GM06990 (cell line): ENCODE results near the gene NT5DC3.

Experiments
- DNase-seq: peaks from one replicate; pipeline ENCODE4 v3.0.0-alpha.2; 2011; ENCODE audit not compliant: insufficient read length; ENCODE audit errors: extremely low read depth
- H3K27me3 ChIP-seq: replicated peaks from 2 replicates; pipeline ENCODE4 v1.6.0; 2011; ENCODE audit warnings: low read length; ENCODE audit not compliant: control insufficient read depth, insufficient read depth
- H3K36me3 ChIP-seq: 2 replicates; pipeline ENCODE4 v1.5.1; 2011; ENCODE audit warnings: low read length; ENCODE audit not compliant: control insufficient read depth, insufficient read depth
- H3K4me3 ChIP-seq: replicated peaks from 2 replicates; pipeline ENCODE4 v1.5.1; 2011; ENCODE audit warnings: low read depth, mild to moderate bottlenecking, control low read depth, low read length
- TF ChIP-seq, protein P1 (sequence below): IDR thresholded peaks from 2 replicates; pipeline ENCODE4 v1.5.1; 2011; ENCODE audit warnings: low read length, control low read depth, mild to moderate bottlenecking, inconsistent platforms; ENCODE audit not compliant: insufficient read depth, poor library complexity, severe bottlenecking

The NT5DC3 gene

GRCh38 chr12:103820881-103821489, 20.0 kb downstream of the NT5DC3 start:
- DNase-seq, result no peak
- H3K4me3 ChIP-seq, result no peak overlapping the region
- no peaks in the 10 kb centered on the region for H3K36me3 ChIP-seq
- H3K27me3 ChIP-seq, result no peaks in the 10 kb centered on the region
- TF ChIP-seq, protein P1, sequence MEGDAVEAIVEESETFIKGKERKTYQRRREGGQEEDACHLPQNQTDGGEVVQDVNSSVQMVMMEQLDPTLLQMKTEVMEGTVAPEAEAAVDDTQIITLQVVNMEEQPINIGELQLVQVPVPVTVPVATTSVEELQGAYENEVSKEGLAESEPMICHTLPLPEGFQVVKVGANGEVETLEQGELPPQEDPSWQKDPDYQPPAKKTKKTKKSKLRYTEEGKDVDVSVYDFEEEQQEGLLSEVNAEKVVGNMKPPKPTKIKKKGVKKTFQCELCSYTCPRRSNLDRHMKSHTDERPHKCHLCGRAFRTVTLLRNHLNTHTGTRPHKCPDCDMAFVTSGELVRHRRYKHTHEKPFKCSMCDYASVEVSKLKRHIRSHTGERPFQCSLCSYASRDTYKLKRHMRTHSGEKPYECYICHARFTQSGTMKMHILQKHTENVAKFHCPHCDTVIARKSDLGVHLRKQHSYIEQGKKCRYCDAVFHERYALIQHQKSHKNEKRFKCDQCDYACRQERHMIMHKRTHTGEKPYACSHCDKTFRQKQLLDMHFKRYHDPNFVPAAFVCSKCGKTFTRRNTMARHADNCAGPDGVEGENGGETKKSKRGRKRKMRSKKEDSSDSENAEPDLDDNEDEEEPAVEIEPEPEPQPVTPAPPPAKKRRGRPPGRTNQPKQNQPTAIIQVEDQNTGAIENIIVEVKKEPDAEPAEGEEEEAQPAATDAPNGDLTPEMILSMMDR, result no peak

DNA sequence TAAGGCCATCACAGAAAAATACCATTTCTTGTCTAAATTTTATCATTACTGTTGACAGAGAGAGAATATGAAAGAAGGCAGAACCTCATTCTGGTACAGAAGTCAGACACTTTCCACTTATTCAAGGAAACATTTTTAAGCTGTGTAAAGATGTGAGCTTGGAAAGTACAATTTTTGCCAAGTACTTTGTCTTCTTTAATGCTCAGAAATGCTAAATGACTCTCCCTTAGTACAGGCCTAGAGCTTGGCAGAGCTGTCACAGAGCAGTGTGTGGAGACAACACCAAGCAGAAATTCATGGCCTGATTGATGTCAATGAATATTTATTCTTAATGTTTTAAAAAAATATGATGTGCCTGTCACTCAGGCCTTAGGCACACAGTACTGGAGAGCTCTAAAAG, 20.7 kb downstream of the NT5DC3 start:
- H3K27me3 ChIP-seq, result no peaks in the 10 kb centered on the region
- H3K4me3 ChIP-seq, result no peak overlapping the region
- TF ChIP-seq, protein P1, result no peak
- H3K36me3 ChIP-seq, result no peaks in the 10 kb centered on the region
- DNase-seq, result no peak

DNA sequence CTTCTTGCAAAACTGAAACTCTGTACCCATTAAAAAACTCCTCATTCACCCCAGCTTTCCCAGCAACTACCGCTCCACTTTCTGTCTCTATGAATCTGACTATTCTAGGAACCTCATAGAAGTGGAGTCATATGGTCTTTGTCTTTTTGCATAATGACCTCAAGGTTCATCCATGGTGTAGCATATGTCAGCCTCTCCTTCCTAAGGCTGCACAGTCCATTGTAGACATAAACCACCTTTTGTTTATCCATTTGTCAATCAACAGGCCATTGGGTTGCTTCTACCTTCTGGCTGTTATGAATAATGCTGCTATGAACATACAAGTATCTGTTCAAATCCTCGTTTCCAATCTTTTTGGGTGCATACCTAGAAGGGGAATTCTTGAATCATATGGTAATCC, 21.1 kb downstream of the NT5DC3 start:
- Histone ChIP-seq H3K36me3 (no peaks in the 10 kb centered on the region), H3K27me3 (no peaks in the 10 kb centered on the region), H3K4me3 (no peak overlapping the region)
- no peak for DNase-seq
- TF ChIP-seq, protein P1, result no peak

GRCh38 chr12:103819312-103819711, 21.7 kb downstream of the NT5DC3 start:
- no peaks in the 10 kb centered on the region for H3K36me3 ChIP-seq

GRCh38 chr12:103817791-103818190, 23.2 kb downstream of the NT5DC3 start:
- TF ChIP-seq, protein P1, result no peak

More at GRCh38 chr12:103819312-103819711, 21.7 kb downstream of the NT5DC3 start:
- no peak for DNase-seq
- TF ChIP-seq, protein P1, result no peak
- no peaks in the 10 kb centered on the region for H3K27me3 ChIP-seq
- H3K4me3 ChIP-seq, result no peak overlapping the region

GRCh38 chr12:103816663-103817062, 24.4 kb downstream of the NT5DC3 start:
- Histone ChIP-seq H3K27me3 (no peaks in the 10 kb centered on the region), H3K4me3 (no peak overlapping the region), H3K36me3 (peaks cover 2% of the 10 kb centered on the region)
- DNase-seq, result no peak
- TF ChIP-seq, protein P1, result no peak

More at GRCh38 chr12:103817791-103818190, 23.2 kb downstream of the NT5DC3 start:
- no peak overlapping the region for H3K4me3 ChIP-seq
- H3K36me3 ChIP-seq, result peaks cover 2% of the 10 kb centered on the region
- DNase-seq, result no peak
- no peaks in the 10 kb centered on the region for H3K27me3 ChIP-seq
